HG03432 (cell line): ENCODE measurements around the gene OGT.

Experiments
- ATAC-seq: cut with Tn5 transposase; IDR thresholded peaks from one replicate; pipeline ENCODE4 v1.9.1; 2021; ENCODE audit warnings: mild to moderate bottlenecking, moderate library complexity; ENCODE audit not compliant: unreplicated experiment

OGT gene

DNA sequence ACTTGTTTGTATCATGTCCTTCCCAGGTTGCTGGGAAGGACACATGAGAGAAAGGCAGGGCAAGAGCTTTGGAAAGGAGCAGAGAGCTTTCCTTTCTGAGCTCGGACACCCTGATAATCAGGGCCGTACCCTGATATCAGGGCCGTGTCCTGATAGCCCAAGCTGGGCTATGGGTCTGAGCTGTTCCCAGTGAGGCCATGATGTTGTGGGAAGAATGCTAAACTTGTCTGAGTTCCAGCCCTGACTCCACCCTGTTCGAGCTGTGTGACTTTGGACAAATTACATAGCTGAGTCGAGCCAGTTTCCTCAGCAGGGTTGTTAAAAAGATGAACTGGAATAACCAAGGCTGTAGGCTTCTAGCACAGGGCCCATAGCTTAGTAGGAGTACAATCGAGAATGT lies 88.7 kb downstream of the OGT start:
- ATAC-seq = no peak

DNA sequence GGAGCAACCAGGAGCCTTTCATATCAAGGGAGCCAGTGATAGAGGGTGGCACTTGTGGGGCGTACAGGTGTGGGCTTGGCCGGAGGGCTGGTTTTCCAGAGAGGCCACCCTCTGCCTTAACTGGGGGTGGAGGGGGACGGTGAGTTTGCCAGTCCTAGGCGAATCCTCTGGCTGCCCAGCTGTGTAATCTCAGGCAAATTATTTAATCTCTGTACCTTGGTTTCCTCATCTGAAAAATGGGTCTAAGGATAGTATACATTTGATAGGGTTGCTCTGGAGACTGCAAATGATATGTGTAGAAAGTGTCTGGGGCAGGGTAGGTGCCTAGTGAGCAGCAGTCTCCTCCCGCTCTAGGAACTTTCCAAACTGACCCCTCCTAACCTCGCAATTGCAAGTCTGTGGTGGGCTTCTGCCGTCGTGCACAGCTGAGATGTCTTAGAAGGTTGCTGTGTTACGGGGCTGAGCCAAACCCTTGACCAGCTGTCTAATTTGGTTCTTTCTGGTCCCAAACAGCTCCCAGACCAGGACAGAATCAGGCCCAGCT lies 89.2 kb downstream of the OGT start:
- no peak for ATAC-seq

- ATAC-seq = peak; percentile 49
Observed at GRCh38 chrX:71622576-71623450, 89.9 kb downstream of the OGT start.

DNA sequence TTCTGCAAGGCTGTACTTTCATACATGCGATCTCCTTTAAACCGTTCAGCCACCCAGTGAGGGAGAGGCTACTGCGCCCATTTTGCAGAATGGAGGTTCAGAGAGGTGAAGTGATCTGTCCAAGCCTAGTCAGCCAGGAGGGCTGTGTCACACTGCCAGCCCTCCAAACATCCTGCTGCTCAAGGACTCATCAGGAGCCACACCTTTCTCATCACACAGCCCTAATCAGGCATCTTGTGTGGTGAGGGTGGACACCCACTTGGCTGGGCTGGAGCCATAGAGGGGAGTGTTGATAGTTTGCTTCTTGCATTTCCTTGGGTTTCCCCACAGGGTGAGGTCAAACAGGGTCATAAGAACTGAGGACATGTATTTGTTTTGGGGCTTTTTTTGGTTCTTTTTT lies 90.8 kb downstream of the OGT start:
- ATAC-seq = no peak

DNA sequence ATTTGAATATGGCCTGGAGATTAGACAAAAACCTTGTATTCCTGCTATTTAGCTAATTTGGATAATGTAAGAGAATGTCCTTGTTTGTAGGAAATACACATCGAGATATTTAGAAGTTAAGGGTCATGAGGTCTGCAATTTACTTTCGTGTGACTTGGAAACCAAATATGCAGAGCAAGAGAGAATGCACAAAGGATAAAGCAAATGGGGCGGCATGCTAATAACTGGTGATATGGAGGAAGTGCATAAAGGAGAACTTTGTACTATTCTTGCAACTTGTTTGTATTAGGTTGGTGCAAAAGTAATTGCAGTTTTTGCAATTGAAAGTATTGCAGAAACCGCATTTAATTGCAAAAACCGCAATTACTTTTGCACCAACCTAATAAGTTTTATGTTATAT lies 92.6 kb downstream of the OGT start:
- no peak for ATAC-seq
